GM21529 (cell line): ENCODE measurements around the gene DCUN1D1.
A peak's percentile ranks its signal among the peaks of the same experiment; 100 is the strongest.

Source experiments
- ATAC-seq: cut with Tn5 transposase; IDR thresholded peaks from one replicate; pipeline ENCODE4 v1.9.1; 2021; ENCODE audit not compliant: unreplicated experiment

Gene DCUN1D1

DNA sequence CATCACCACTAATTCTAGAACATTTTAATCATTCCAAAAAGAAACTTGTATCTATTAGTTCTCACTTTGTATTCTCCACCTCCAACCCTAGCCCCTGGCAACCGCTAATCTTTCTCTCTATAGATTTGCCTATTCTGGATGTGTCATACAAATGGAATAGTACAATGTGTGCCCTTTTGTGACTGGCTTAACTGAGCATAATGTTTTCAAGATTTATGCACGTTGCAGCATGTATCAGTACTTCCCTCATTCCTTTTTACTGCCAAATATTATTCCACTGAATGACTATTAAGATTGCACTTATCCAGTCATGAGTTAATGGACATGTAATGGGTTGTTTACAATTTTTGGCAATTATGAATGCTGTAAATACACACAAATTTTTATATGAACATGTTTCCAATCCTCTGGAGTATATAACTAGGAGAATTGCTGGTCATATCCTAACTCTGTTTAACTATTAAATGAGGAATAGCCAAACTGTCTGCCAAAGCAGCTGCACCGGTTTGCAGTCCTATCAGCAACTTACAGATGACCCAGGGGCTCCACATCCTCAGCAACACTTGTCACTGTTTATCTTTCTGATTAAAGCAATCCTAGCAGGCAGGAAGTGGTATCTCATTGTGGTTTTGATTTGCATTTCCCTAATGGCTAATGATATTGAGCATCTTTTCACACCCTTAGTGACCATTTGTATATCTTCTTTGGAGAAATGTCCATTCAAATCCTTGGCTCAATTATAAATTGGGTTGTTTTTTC, 42.9 kb downstream of the DCUN1D1 start:
- ATAC-seq: peak; percentile 83

DNA sequence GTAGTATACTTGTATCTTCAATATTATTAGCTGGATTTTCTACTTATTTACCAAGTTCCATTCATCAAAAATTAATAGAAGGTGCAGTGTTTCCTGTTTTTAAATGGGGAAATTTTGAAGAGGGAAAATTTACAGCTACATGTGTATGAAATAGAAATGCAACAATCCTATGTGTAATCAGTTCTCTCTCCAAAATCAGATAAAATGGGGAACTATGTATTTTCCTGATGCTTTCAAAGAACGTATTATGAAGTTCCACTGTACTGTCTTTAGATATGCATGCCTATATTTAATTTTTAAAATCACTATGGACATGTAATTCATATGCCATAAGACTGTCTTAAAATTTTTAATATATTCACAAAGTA, 43.4 kb downstream of the DCUN1D1 start:
- no peak for ATAC-seq

- ATAC-seq: no peak
Observed at GRCh38 chr3:182936239-182936917, 44.0 kb downstream of the DCUN1D1 start.

GRCh38 chr3:182935803-182936202, 44.5 kb downstream of the DCUN1D1 start:
- ATAC-seq: no peak

DNA sequence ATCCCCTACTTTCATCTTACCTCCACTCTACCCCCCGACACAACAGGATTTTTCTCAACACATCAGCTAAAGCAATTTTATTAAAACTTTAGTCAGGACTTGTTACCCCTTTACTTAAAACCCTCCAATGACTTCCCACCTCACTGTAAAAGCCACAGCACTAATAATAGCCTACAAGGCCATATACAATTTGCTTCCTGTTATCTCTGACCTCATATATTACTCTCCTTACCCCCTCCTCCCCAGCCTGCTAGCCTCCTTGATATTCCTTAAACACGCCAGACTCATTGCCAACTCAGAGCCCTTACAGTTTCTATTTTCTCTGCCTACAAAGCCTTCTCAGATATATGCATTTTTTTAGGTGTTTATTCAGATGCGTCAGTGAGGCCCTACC, 54.4 kb downstream of the DCUN1D1 start:
- peak; percentile 2 for ATAC-seq

DNA sequence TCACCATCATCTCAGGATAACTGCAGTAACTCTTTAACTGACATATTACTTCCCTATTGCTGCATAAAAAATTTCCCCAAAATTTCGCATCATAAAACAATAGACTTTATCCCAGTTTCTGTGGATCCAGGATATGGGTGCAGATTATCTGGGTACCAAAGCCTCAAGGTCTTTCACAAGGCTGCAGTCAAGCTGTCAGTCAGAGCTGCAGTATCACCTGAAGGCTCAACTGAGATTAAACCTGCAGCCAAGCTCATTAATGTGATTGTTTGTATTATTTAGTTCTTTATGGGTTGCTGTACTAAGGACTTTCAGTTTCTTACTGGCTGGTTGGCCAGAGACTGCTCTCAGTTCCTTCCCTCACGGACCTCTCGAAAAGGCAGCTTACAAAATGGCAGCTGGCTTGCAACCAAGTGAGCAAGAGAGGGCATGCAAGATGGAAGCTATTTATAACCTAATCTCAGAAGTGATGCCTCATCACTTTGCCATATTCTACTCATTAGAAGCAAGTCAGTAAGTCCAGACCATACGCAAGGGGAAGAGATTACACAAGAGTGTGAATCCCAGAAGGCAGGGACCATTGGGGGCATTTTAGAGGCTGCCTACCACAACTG, 54.9 kb downstream of the DCUN1D1 start:
- ATAC-seq: peak; percentile 90

- no peak for ATAC-seq
Observed at GRCh38 chr3:182921665-182922355, 58.5 kb downstream of the DCUN1D1 start.

GRCh38 chr3:182920515-182921084, 59.7 kb downstream of the DCUN1D1 start:
- no peak for ATAC-seq

- ATAC-seq: no peak
Observed at GRCh38 chr3:182919866-182920357, 60.4 kb downstream of the DCUN1D1 start.

- no peak for ATAC-seq
Observed at GRCh38 chr3:182917134-182917533, 63.2 kb downstream of the DCUN1D1 start.

- ATAC-seq: peak; percentile 46
Observed at GRCh38 chr3:182914341-182914740, 66.0 kb downstream of the DCUN1D1 start.

DNA sequence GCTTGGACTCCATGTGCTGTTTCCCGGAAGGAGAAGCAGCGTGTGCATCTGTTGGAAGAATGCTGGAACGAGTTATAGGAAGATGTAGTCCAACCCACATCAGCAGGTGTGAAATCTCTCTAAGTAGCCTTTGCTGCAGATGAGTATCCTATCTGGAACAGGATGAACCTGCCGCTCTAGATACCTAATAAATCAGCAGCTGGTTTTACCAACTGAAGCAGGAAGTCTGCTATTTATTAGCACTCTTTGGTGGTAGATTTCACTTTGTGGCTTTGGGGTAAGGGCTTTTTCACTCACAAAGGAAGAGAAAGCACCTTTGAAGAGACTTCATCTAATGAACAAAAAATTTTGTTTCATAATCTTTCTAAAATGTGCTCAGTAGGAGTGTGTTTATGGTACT, 66.4 kb downstream of the DCUN1D1 start:
- ATAC-seq: peak; percentile 90

GRCh38 chr3:182912474-182912873, 67.9 kb downstream of the DCUN1D1 start:
- no peak for ATAC-seq

DNA sequence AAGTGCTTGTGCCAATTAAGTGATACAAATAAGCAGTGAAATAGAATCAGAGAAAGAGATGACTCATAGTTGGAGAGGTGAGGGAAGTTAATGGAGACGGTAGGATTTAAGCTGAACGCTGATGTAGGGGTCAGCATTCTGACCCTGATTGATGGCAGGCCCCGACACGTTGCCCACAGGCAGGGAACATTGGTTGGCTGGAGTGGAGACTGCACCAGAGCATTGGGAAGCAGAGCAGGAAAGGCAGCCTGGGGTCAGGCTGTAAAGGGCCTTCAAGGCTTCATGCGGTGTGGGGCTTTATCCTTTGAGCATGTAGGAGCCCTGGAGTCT, 68.6 kb downstream of the DCUN1D1 start:
- ATAC-seq: no peak

GRCh38 chr3:182910936-182911781, 69.2 kb downstream of the DCUN1D1 start:
- no peak for ATAC-seq

- ATAC-seq: no peak
Observed at GRCh38 chr3:182909318-182910040, 70.9 kb downstream of the DCUN1D1 start.

DNA sequence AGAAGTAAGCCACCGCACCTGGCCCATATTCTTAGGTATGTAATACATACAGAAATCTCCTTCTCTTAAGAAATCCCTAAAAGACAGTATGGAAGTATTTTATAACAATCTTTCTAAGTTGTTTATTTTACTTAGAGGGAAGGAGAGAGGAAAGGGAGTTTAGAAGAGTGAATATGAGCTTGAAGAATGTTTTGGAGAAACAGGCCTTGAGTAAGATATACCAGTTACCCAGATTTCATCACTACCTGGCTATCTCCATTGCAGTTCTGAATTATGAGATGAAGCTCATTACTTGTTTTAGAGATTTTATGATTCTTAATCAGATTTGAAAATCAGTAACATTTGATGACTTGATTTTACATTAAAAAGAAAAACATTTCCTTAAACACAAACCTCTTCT, 71.9 kb downstream of the DCUN1D1 start:
- ATAC-seq: no peak

- ATAC-seq: peak; percentile 66
Observed at GRCh38 chr3:182906036-182906435, 74.3 kb downstream of the DCUN1D1 start.

GRCh38 chr3:182905623-182906022, 74.7 kb downstream of the DCUN1D1 start:
- no peak for ATAC-seq

GRCh38 chr3:182904164-182904563, 76.2 kb downstream of the DCUN1D1 start:
- ATAC-seq: no peak
